Measurements from ENCODE around the gene GALNT8.

GRCh38 chr12:4796216-4796615, 76.0 kb downstream of the GALNT8 start:
- TF ChIP-seq CTCF (IDR thresholded peaks at IDR 0.05; ENCODE audit: low read depth, low read length) (no peak), EZH2phosphoT487 (IDR thresholded peaks at IDR 0.05; ENCODE audit: low read depth) (no peak)

All from OCI-LY3 (cell line).